Neutrophil (primary cell): ENCODE results near the gene RAI14.

Experiments used
- H3K27ac ChIP-seq: fragments of 200-600 bp; sonication (generic); 2 replicates; pipeline ENCODE4 v1.5.1; 2016; ENCODE audit warnings: mild to moderate bottlenecking, moderate library complexity
- H3K27me3 ChIP-seq: fragments of 200-600 bp; sonication (generic); 2 replicates; pipeline ENCODE4 v1.6.0; 2016; ENCODE audit warnings: mild to moderate bottlenecking
- H3K36me3 ChIP-seq: fragments of 200-600 bp; sonication (generic); 2 replicates; pipeline ENCODE4 v1.5.1; 2017
- H3K4me1 ChIP-seq, 2 experiments: fragments of 200-600 bp in 1 of 2; sonication (generic) in 1 of 2; 1 replicate in 1 of 2; 2 replicates in 1 of 2; pipeline versions ENCODE4 v1.5.1 to v1.6.1; 2013 to 2016; ENCODE audit warnings: low read depth in 1 of 2, low read length in 1 of 2, mild to moderate bottlenecking in 1 of 2, moderate library complexity in 1 of 2; ENCODE audit not compliant: control insufficient read depth in 1 of 2, insufficient read depth in 1 of 2
- H3K4me3 ChIP-seq, 2 experiments: fragments of 200-600 bp in 1 of 2; sonication (generic) in 1 of 2; 1 replicate in 1 of 2; 2 replicates in 1 of 2; pipeline ENCODE4 v1.5.1; 2013 to 2016; ENCODE audit warnings: low read depth in 1 of 2, low read length in 1 of 2, mild to moderate bottlenecking in 1 of 2, moderate library complexity in 1 of 2
- H3K9me3 ChIP-seq: fragments of 200-600 bp; sonication (generic); 2 replicates; pipeline ENCODE4 v1.5.1; 2016
- CTCF ChIP-seq: fragments of 200-600 bp; sonication (generic); IDR thresholded peaks from 2 replicates; pipeline ENCODE4 v1.5.1; 2016; ENCODE audit warnings: antibody characterized with exemption

Gene RAI14

GRCh38 chr5:34802834-34803563 lies 146.9 kb downstream of the RAI14 start:
- H3K36me3 ChIP-seq = no peaks in the 10 kb centered on the region
- H3K27ac ChIP-seq = no peak overlapping the region
- H3K9me3 ChIP-seq = no peaks in the 10 kb centered on the region
- H3K27me3 ChIP-seq = no peaks in the 10 kb centered on the region
- H3K4me3 ChIP-seq = no peak overlapping the region
- TF ChIP-seq CTCF = no peak
- no peaks in the 10 kb centered on the region for H3K4me1 ChIP-seq

- TF ChIP-seq CTCF = no peak
- no peaks in the 10 kb centered on the region for H3K4me1 ChIP-seq
- no peaks in the 10 kb centered on the region for H3K36me3 ChIP-seq
- H3K27me3 ChIP-seq = no peaks in the 10 kb centered on the region
- H3K9me3 ChIP-seq = no peaks in the 10 kb centered on the region
- no peak overlapping the region for H3K4me3 ChIP-seq
- no peak overlapping the region for H3K27ac ChIP-seq
Measured at GRCh38 chr5:34803974-34804732, 148.0 kb downstream of the RAI14 start.

GRCh38 chr5:34804913-34805312 lies 148.8 kb downstream of the RAI14 start:
- H3K4me3 ChIP-seq = no peak overlapping the region
- no peak overlapping the region for H3K27ac ChIP-seq
- no peak for TF ChIP-seq CTCF

GRCh38 chr5:34806532-34806931 lies 150.4 kb downstream of the RAI14 start:
- Histone ChIP-seq H3K27me3 (no peaks in the 10 kb centered on the region), H3K36me3 (no peaks in the 10 kb centered on the region), H3K27ac (no peak overlapping the region), H3K9me3 (no peaks in the 10 kb centered on the region), H3K4me1 (no peaks in the 10 kb centered on the region), H3K4me3 (no peak overlapping the region)
- TF ChIP-seq CTCF = no peak

More at GRCh38 chr5:34804913-34805312, 148.8 kb downstream of the RAI14 start:
- H3K27me3 ChIP-seq = no peaks in the 10 kb centered on the region
- H3K9me3 ChIP-seq = no peaks in the 10 kb centered on the region
- H3K36me3 ChIP-seq = no peaks in the 10 kb centered on the region
- no peaks in the 10 kb centered on the region for H3K4me1 ChIP-seq

- TF ChIP-seq CTCF = no peak
- no peak overlapping the region for H3K27ac ChIP-seq
- no peaks in the 10 kb centered on the region for H3K27me3 ChIP-seq
- no peaks in the 10 kb centered on the region for H3K9me3 ChIP-seq
- no peaks in the 10 kb centered on the region for H3K4me1 ChIP-seq
- no peak overlapping the region for H3K4me3 ChIP-seq
- H3K36me3 ChIP-seq = no peaks in the 10 kb centered on the region
Measured at GRCh38 chr5:34811706-34812105, 155.6 kb downstream of the RAI14 start.
